ENCODE measurements around the gene GIPR. TPM values are rescaled to one million over a fixed set of nuclear protein-coding genes. Genes with fewer than 3 reads are reported as not detected.

GIPR gene
- total and polyA plus RNA-seq, 2 of the 13 experiments (the other 11 are each of a cell fraction or from before 2014, with no cell fraction given) = 0.15 to 1.2 TPM

- TF ChIP-seq HINFP (CRISPR knock-in tag; IDR thresholded peaks at IDR 0.05; ENCODE audit: low read depth) (peak; percentile 83; the same call in 1 of the 2 replicates), ZFP41 (CRISPR knock-in tag; IDR thresholded peaks at IDR 0.05; ENCODE audit: borderline replicate concordance) (no peak), U2AF1 (optimal IDR thresholded peaks at IDR 0.05; ENCODE audit: low read depth, low read length) (no peak), ZNF318 (CRISPR knock-in tag; IDR thresholded peaks at IDR 0.05) (no peak), ZNF609 (CRISPR knock-in tag; IDR thresholded peaks at IDR 0.05; ENCODE audit: borderline replicate concordance) (no peak), RXRB (CRISPR knock-in tag; IDR thresholded peaks at IDR 0.05; ENCODE audit: borderline replicate concordance) (no peak), HMG20A (CRISPR knock-in tag; IDR thresholded peaks at IDR 0.05; ENCODE audit: borderline replicate concordance) (no peak; the same call in 1 of the 2 replicates), MAFK (conservative IDR thresholded peaks at IDR 0.05 in 1 of 2, IDR thresholded peaks at IDR 0.05 in 1 of 2; ENCODE audit: low read length in 2 of 2) (no peak), FOXO1 (CRISPR knock-in tag; IDR thresholded peaks at IDR 0.05) (peak; percentile 33; the same call in 1 of the 2 replicates), RARA (CRISPR knock-in tag; IDR thresholded peaks at IDR 0.05) (no peak), ZFP36 (IDR thresholded peaks at IDR 0.05; ENCODE audit: borderline replicate concordance, low read depth, low read length, partially characterized antibody) (no peak), ZNF713 (CRISPR knock-in tag; IDR thresholded peaks at IDR 0.05) (no peak), MIER2 (CRISPR knock-in tag; IDR thresholded peaks at IDR 0.05) (no peak)
Measured at GRCh38 chr19:45730368-45731288, 62.6 kb downstream of the GIPR start, which contains the start of gene FBXO46 (continued).
